ENCODE data around the gene NEK8. TPM values are rescaled to one million over a fixed set of nuclear protein-coding genes. Genes with fewer than 3 reads are reported as not detected.

Gene NEK8
- total and polyA plus RNA-seq, 9 of the 15 experiments (the other 6 are each of a cell fraction or from before 2014, with no cell fraction given) = 0.98 to 16.6 (median 4.6) TPM

- TF ChIP-seq, protein P1, sequence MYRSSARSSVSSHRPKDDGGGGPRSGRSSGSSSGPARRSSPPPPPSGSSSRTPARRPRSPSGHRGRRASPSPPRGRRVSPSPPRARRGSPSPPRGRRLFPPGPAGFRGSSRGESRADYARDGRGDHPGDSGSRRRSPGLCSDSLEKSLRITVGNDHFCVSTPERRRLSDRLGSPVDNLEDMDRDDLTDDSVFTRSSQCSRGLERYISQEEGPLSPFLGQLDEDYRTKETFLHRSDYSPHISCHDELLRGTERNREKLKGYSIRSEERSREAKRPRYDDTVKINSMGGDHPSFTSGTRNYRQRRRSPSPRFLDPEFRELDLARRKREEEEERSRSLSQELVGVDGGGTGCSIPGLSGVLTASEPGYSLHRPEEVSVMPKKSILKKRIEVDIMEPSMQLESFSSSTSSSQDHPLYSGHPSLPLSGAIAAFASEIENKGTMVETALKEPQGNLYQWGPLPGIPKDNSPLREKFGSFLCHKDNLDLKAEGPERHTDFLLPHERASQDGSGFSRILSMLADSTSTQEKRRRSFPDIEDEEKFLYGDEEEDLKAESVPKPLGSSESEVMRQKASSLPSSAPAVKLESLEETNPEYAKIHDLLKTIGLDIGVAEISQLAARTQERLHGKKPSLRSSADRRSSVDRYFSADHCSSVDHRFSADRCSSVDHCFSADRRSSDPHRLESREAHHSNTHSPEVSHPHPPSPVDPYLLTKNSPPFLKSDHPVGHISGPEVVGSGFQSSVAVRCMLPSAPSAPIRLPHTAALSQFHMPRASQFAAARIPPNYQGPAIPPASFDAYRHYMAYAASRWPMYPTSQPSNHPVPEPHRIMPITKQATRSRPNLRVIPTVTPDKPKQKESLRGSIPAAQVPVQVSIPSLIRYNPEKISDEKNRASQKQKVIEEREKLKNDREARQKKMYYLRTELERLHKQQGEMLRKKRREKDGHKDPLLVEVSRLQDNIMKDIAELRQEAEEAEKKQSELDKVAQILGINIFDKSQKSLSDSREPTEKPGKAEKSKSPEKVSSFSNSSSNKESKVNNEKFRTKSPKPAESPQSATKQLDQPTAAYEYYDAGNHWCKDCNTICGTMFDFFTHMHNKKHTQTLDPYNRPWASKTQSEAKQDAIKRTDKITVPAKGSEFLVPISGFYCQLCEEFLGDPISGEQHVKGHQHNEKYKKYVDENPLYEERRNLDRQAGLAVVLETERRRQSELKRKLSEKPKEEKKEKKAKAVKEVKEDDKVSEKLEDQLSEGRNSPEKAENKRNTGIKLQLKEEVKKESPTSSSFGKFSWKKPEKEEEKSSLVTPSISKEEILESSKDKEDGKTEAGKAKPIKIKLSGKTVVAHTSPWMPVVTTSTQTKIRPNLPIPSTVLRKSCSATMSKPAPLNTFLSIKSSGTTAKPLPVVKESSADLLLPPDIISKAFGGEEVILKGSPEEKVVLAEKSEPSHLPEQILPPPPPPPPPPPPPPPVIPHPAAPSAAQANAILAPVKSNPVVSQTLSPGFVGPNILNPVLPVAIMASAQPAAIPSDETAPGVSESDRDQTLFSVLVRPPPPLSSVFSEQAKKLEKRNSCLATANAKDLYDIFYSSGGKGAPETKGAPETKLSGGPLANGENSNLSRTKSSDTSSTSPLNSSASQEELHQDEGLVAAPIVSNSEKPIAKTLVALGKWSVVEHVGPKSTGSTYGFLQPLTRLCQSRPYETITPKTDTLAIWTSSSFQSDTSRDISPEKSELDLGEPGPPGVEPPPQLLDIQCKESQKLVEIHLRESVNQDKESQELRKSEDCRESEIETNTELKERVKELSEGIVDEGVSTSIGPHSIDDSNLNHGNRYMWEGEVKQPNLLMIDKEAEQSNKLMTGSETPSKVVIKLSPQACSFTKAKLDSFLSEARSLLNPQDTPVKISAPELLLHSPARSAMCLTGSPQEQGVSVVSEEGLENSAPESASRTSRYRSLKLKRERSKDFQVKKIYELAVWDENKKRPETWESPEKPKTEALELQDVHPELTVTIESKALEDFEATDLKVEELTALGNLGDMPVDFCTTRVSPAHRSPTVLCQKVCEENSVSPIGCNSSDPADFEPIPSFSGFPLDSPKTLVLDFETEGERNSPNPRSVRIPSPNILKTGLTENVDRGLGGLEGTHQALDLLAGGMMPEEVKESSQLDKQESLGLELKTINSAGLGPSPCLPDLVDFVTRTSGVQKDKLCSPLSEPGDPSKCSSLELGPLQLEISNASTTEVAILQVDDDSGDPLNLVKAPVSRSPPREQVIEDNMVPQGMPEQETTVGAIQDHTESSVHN (IDR thresholded peaks at IDR 0.05; ENCODE audit: borderline replicate concordance in 1 of 2, low read depth in 1 of 2) = no peak
- TF ChIP-seq MIER1 (IDR thresholded peaks at IDR 0.05; ENCODE audit: low read depth) (0 out of 2 replicates have a peak, but pooled peaks have one; percentile 19), SAFB2 (IDR thresholded peaks at IDR 0.05; ENCODE audit: borderline replicate concordance, low read depth, low read length, severe bottlenecking) (no peak), ADNP (tag; IDR thresholded peaks at IDR 0.05) (no peak), POLR2B (IDR thresholded peaks at IDR 0.05; ENCODE audit: low read depth, partially characterized antibody) (peak; percentile 84), ZNF639 (CRISPR knock-in tag; conservative IDR thresholded peaks at IDR 0.05 in 1 of 2, IDR thresholded peaks at IDR 0.05 in 1 of 2) (peak in 1 of 2 experiments; percentile 53; a peak in 2 of 4 replicates), SNAPC5 (CRISPR knock-in tag; IDR thresholded peaks at IDR 0.05) (no peak), ZNF408 (CRISPR knock-in tag; IDR thresholded peaks at IDR 0.05; ENCODE audit: low read depth) (no peak), ZNF277 (CRISPR knock-in tag; IDR thresholded peaks at IDR 0.05; ENCODE audit: borderline replicate concordance) (no peak), ZNF785 (CRISPR knock-in tag; IDR thresholded peaks at IDR 0.05) (no peak), BMI1 (IDR thresholded peaks at IDR 0.05; ENCODE audit: low read length) (no peak)
- TF ChIP-seq, protein P2, sequence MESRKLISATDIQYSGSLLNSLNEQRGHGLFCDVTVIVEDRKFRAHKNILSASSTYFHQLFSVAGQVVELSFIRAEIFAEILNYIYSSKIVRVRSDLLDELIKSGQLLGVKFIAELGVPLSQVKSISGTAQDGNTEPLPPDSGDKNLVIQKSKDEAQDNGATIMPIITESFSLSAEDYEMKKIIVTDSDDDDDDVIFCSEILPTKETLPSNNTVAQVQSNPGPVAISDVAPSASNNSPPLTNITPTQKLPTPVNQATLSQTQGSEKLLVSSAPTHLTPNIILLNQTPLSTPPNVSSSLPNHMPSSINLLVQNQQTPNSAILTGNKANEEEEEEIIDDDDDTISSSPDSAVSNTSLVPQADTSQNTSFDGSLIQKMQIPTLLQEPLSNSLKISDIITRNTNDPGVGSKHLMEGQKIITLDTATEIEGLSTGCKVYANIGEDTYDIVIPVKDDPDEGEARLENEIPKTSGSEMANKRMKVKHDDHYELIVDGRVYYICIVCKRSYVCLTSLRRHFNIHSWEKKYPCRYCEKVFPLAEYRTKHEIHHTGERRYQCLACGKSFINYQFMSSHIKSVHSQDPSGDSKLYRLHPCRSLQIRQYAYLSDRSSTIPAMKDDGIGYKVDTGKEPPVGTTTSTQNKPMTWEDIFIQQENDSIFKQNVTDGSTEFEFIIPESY (CRISPR knock-in tag; IDR thresholded peaks at IDR 0.05) = no peak
These were observed at the start of gene NEK8 (continued) for GRCh38 chr17:28728364-28729200.

Measured in K562 (cell line).